Raji (cell line): ENCODE data around the gene TTLL1.

Source experiments
- POLR2A ChIP-seq: IDR thresholded peaks from 2 replicates; pipeline ENCODE4 v1.6.1; 2011; ENCODE audit warnings: low read depth, low read length, control low read depth; ENCODE audit not compliant: insufficient read depth

The TTLL1 gene

DNA sequence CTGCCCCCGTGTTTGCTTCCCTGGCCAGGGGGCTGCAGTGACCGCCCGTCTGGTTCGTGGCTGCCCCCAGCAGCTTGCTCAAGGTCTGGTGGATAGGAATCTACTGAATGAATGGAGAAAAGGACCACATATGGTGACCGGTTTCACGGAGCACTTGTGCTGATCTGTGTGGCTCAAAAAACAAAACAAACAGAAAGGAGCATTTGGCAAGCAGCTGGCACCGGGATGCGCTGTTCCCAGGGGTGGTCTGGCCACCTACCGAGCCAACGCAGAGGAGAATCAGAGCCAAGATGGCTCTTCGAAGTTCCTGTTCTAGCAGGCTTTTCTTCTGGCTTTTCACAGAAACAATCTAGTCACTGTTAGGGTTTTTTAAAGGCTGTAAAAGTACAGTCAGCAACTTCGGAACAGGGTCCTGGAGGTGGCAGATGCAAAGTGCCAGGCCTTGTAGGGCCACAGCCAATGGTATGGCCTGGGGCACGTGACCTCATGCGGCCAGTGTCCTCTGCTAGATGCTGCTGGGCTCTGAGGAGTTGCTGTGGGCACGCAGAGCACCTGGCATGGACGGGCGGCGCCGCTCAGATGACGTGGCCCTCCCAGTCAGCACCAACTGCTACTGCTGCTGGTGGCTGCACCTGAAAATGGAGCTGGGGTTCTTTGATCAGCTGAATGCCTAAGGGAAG is 47.0 kb downstream of the TTLL1 start:
- no peak for TF ChIP-seq POLR2A

- TF ChIP-seq POLR2A = no peak
Observed at GRCh38 chr22:43039800-43040199, 49.4 kb downstream of the TTLL1 start.

DNA sequence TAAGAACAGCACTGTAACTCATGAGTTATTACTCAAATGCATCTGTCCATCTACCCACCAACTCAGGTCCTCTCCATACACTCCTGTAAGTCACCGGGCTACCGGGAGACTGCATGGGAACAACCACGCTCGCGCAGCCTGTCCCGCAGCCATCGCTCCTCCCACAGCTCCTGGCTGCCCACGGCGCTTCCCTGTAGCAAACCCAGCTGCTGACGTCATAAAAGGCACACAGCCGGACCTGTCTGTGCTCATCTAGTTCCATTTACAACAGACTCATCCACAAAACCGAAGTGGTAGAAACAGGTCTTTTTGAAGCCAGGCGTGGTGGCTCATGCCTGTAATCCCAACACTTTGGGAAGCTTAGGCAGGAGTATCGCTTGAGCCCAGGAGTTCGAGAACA is 50.9 kb downstream of the TTLL1 start:
- TF ChIP-seq POLR2A = no peak

DNA sequence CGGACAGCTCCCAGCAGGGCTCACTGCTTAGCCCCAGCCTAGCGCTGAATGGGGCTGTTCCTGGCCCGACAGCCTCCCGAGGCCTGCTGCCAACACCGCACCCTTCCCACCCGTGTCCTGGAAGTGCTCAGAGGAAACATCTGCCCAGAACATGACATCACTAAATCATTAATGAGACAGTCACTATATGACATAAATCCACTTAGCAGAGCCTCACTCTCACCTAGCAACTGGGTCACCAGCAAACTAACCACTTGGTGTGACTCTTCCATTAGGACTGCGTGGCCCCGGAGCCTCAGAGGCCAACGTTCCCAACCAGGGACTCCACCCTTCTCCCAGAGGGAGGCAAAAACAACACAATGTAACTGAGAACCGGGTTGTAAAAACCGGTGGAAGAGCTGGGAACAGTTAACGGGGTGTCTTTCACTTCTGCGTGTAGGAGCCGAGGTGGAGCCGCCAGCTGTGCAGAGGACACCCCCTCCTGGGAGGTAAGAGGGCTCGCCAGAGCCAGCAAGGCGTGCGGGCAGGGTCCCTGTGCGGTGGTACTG is 52.8 kb downstream of the TTLL1 start:
- no peak for TF ChIP-seq POLR2A

DNA sequence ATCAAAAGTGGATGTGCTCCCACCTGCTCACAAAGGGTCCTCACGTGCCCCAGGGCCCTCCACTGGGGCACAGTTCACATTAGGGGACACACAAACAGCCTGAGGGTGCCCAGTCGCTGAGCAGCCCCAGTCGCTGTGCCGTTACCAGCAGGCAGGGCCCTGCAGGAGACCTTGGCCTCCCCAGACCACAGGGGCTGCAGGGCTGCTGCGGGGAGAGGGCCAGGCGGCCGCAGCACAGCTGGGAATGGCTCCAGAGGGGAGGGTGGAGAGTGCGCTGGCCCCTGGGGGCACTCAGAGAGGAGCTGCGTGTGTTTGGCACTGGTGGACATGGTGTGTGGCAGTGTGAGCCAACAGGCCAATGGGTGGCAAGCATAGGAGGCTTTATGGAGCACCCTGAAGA is 53.9 kb downstream of the TTLL1 start:
- no peak for TF ChIP-seq POLR2A

- TF ChIP-seq POLR2A = no peak
Observed at GRCh38 chr22:43031617-43032016, 57.6 kb downstream of the TTLL1 start.

- no peak for TF ChIP-seq POLR2A
Observed at GRCh38 chr22:43018615-43019014, 70.6 kb downstream of the TTLL1 start.

- TF ChIP-seq POLR2A = no peak
Observed at GRCh38 chr22:43017525-43018460, 71.4 kb downstream of the TTLL1 start.

DNA sequence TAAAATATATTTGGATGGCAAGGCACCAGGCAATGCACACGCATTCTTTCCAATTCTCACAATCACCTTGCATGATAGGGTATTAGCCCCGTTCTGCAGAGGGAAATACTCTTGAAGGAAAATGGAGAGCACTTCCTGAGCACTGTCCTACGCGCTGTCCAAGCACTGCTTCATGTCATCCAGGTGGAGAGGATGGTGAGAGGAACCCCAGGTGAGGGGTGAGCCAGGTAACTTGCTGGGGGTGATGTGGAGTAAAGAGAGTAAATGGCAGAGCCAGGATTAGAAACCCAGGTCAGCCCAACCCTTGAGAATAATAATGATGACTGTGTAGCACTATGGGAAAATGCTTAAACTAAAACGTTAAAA is 73.5 kb downstream of the TTLL1 start:
- TF ChIP-seq POLR2A = no peak

- peak; percentile 98 for TF ChIP-seq POLR2A
Observed at GRCh38 chr22:43014869-43015676, 74.1 kb downstream of the TTLL1 start, which contains the start of gene PACSIN2. Gene PACSIN2, minus strand, starts transcription at chr22:43015149. Its CDS starts 103,069 bp downstream, at chr22:42912080.

DNA sequence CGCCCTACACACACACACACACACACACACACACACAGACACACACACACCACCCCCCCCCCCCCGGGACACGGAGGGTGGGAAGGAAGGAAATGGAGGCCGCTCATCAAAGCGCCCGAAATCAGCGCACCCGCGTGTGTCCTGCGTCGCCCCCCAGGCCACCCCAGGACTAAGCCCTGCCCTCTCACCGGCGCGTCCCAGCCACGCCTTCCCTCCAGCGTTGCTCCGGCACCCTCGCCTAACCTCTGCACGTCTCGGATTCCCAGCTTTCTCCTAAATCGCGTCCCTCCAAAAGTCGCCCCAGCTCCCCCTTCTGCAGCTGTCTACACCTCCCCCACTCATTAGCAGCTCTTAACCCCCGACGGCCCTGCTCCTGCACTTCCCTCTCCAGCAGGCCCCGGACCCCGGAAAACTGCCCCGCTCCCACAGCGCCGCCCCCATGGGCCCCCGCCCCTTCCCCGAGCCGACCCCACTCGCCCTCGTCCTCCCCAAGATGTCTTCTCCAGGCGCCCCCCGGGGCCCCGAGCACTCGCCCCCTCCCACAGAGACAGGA is 74.8 kb downstream of the TTLL1 start:
- no peak for TF ChIP-seq POLR2A

DNA sequence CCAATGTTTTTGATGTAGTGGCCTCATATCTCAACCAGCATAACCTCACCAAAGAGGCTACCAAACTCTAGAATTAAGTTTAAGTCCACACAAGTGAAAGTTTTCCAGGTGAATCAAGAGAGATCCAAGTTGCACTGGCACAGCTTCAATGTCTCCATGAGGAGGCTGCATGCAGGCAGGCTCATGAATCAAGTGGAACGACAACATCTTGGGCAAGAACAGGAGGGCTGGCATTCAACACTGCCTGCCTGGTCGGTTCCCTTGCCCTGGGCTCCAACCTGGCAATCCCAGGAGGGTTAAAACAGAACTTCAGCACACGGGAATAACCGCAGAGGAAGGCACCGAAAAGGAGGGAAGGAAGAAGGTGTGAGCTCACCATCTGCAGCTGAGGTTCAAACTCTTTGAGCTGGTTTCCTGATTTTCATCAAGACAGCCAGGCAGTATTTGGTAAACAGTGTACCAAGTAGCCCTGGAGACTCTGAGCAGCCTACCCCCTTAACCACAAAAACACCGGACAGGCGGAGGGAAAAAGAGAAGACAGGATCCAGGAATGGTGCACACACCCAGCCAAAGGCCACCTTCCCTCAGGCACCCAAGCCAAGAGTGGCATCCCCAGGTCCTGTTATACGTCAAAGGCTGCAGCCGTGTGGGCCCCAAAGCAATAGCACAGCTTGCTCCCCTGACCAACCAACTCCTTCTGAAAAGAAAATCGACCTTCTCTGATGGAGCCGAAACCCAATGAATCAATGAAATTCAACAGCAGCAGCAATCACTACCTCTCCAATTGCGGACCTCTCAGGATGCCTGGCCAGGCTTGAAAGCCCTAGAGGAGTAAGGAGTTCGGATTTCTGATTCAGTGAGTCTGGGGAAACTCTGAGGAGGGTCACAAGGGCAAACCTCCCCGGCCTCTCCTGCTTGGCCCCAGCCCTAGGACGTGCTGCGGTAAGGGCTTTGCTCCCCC is 75.6 kb downstream of the TTLL1 start:
- TF ChIP-seq POLR2A = no peak

DNA sequence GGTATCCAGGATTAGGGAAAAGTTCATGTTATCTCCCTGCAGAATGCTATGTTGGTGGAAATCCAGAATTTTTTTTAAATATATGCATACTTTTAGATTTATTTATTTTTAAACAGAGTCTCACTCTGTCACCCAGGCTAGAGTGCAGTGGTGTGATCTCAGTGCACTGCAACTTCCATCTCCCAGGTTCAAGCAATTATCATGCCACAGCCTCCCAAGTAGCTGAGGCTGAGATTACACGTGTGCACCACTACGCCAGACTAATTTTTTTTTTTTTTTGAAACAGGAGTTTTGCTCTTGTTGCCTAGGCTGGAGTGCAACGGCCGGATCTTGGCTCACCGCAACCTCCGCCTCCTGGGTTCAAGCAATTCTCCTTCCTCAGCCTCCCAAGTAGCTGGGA is 76.8 kb downstream of the TTLL1 start:
- no peak for TF ChIP-seq POLR2A

GRCh38 chr22:43011079-43011478 is 78.1 kb downstream of the TTLL1 start:
- no peak for TF ChIP-seq POLR2A

DNA sequence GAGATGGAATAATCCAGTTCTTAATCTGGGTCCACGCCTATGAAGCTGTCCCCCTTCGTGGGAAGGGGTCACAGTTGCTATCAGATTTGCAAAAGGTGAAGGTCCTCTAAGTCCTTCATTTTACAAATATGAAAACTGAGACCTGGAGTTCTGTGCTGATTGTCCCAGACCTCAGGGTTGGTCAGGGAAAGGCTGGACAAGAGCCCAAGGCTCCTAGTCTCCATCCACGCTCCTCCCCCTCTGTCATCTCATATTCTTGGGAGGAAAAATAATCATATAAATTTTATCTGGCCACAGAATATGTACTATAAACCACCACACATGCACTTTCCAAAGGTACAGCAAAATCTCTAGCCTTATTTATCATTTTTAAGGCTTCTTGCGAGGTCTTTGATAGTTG is 79.7 kb downstream of the TTLL1 start:
- no peak for TF ChIP-seq POLR2A
